ENCODE results near the gene CHGA. TPM values are rescaled to one million over a fixed set of nuclear protein-coding genes. Genes with fewer than 3 reads are reported as not detected.
A peak's percentile ranks its signal among the peaks of the same experiment; 100 is the strongest.

The CHGA gene
- total RNA-seq, 1 donor from 2014 or later: 0.67 TPM

DNA sequence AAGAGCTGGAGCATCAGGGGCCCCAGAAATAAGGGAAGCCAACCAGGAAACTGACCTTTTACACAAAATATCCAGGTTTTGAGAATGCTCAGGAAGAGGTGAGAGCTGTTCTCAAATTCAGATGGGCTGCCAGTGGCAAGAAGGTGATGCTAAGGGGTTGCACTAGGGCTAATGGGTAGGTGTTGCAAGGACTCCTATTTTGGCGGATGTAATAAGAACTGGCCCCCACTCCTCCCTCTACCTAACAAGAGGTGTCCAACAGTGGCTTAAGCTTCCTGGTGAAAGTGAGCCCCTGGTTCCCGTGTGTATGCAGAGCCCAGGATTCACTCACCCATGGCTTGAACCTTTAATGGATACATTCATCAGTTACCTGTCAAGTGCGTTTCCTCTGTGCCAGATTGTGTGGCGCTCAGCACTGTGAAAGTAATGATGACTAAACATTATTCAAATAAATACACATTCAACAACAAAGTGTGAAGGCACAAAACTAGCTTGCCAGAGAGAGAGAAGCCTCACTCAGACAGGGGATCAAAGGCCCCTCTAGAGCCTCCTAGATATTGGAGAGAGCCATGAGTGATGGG, 705 bp upstream of the CHGA start:
- TF ChIP-seq, protein P1, sequence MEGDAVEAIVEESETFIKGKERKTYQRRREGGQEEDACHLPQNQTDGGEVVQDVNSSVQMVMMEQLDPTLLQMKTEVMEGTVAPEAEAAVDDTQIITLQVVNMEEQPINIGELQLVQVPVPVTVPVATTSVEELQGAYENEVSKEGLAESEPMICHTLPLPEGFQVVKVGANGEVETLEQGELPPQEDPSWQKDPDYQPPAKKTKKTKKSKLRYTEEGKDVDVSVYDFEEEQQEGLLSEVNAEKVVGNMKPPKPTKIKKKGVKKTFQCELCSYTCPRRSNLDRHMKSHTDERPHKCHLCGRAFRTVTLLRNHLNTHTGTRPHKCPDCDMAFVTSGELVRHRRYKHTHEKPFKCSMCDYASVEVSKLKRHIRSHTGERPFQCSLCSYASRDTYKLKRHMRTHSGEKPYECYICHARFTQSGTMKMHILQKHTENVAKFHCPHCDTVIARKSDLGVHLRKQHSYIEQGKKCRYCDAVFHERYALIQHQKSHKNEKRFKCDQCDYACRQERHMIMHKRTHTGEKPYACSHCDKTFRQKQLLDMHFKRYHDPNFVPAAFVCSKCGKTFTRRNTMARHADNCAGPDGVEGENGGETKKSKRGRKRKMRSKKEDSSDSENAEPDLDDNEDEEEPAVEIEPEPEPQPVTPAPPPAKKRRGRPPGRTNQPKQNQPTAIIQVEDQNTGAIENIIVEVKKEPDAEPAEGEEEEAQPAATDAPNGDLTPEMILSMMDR (IDR thresholded peaks at IDR 0.05; ENCODE audit: unreplicated experiment): no peak
- H3K27me3 Mint-ChIP-seq (ENCODE audit: unreplicated experiment): peaks cover 14% of the 10 kb centered on the region
- H3K27ac Mint-ChIP-seq (ENCODE audit: unreplicated experiment): no peak overlapping the region
- H3K36me3 Mint-ChIP-seq (ENCODE audit: low read depth, unreplicated experiment): no peaks in the 10 kb centered on the region
- no peaks in the 10 kb centered on the region for H3K9me3 Mint-ChIP-seq (ENCODE audit: unreplicated experiment)
- DNase-seq (ENCODE audit: low spot score): no peak
- peak overlapping the region; percentile 37 for H3K4me3 Mint-ChIP-seq (ENCODE audit: unreplicated experiment)
- H3K4me1 Mint-ChIP-seq (ENCODE audit: unreplicated experiment): peaks cover 16% of the 10 kb centered on the region

DNA sequence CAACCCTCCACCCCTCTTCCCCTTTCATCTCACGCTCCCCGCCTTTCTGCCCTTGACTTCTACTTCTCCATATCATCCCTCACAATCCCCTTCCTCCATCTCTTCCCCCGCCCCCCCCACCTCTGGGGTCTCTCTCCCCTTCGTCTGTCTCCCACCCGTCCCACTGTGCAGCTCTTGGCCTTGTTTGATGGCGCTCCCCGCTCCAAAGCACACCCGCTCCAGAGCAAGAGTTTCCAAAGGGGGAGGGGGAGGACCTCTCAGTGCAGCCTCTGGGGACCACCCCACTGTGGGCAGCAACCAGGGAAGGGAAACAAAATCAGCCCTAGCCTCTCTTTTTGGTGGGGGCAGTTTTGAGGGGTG, 774 bp downstream of the CHGA start:
- Mint-ChIP-seq H3K9me3 (ENCODE audit: unreplicated experiment) (no peaks in the 10 kb centered on the region), H3K36me3 (ENCODE audit: low read depth, unreplicated experiment) (no peaks in the 10 kb centered on the region)

DNA sequence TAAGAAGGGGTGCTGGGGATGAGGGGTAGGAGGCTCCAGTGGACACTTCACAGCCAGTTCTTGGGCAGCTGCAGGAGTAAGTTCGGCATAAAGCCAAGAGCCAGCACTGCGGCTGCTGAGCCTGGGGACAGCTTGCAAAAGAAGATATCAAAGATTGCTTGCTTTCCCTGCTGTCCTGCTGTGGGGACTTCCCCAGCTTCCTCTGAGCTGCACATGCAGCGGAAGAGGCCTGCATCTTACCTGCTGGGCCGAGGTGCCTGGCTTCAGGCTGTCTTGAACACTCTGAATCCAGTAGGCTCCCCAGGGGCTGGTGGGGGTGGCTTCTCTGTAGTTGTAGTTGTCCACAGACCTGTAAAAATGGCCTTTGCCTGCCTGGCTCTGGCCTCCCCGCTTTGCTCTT, 1.3 kb downstream of the CHGA start:
- H3K4me1 Mint-ChIP-seq (ENCODE audit: unreplicated experiment): peaks cover 16% of the 10 kb centered on the region
- TF ChIP-seq, protein P1 (IDR thresholded peaks at IDR 0.05; ENCODE audit: unreplicated experiment): no peak
- no peak for DNase-seq (ENCODE audit: low spot score)
- H3K27ac Mint-ChIP-seq (ENCODE audit: unreplicated experiment): no peak overlapping the region
- H3K4me3 Mint-ChIP-seq (ENCODE audit: unreplicated experiment): no peak overlapping the region
- peaks cover 12% of the 10 kb centered on the region for H3K27me3 Mint-ChIP-seq (ENCODE audit: unreplicated experiment)
- no peaks in the 10 kb centered on the region for H3K9me3 Mint-ChIP-seq (ENCODE audit: unreplicated experiment)
- no peaks in the 10 kb centered on the region for H3K36me3 Mint-ChIP-seq (ENCODE audit: low read depth, unreplicated experiment)

More for the DNA sequence above, 774 bp downstream of the CHGA start:
- no peak overlapping the region for H3K27ac Mint-ChIP-seq (ENCODE audit: unreplicated experiment)
- peaks cover 16% of the 10 kb centered on the region for H3K4me1 Mint-ChIP-seq (ENCODE audit: unreplicated experiment)
- TF ChIP-seq, protein P1 (IDR thresholded peaks at IDR 0.05; ENCODE audit: unreplicated experiment): no peak
- DNase-seq (ENCODE audit: low spot score): no peak
- peaks cover 12% of the 10 kb centered on the region for H3K27me3 Mint-ChIP-seq (ENCODE audit: unreplicated experiment)
- no peak overlapping the region for H3K4me3 Mint-ChIP-seq (ENCODE audit: unreplicated experiment)

DNA sequence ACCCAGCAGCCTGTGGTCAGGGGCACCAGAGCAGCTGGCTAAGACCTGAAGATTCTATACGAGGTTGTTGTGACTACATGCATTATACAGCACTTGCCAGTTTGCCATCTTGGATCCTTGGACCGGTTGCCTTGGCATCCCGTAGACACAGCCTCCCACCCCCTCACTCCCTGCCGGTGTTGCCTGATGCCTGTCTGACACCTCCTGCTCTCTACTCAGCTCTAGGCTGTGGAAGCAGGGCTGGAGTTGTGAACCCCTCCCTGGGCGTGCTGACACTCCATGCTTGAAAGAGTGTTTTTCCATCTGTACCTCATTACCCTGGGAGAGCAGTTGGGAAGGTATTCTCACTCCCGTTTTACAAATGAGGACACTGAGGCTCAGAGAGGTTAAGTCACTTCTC, 2.5 kb downstream of the CHGA start:
- H3K4me3 Mint-ChIP-seq (ENCODE audit: unreplicated experiment): no peak overlapping the region
- H3K27ac Mint-ChIP-seq (ENCODE audit: unreplicated experiment): no peak overlapping the region
- no peak for DNase-seq (ENCODE audit: low spot score)
- H3K27me3 Mint-ChIP-seq (ENCODE audit: unreplicated experiment): peaks cover 12% of the 10 kb centered on the region
- H3K4me1 Mint-ChIP-seq (ENCODE audit: unreplicated experiment): peaks cover 16% of the 10 kb centered on the region
- H3K9me3 Mint-ChIP-seq (ENCODE audit: unreplicated experiment): no peaks in the 10 kb centered on the region
- TF ChIP-seq, protein P1 (IDR thresholded peaks at IDR 0.05; ENCODE audit: unreplicated experiment): no peak
- no peaks in the 10 kb centered on the region for H3K36me3 Mint-ChIP-seq (ENCODE audit: low read depth, unreplicated experiment)

DNA sequence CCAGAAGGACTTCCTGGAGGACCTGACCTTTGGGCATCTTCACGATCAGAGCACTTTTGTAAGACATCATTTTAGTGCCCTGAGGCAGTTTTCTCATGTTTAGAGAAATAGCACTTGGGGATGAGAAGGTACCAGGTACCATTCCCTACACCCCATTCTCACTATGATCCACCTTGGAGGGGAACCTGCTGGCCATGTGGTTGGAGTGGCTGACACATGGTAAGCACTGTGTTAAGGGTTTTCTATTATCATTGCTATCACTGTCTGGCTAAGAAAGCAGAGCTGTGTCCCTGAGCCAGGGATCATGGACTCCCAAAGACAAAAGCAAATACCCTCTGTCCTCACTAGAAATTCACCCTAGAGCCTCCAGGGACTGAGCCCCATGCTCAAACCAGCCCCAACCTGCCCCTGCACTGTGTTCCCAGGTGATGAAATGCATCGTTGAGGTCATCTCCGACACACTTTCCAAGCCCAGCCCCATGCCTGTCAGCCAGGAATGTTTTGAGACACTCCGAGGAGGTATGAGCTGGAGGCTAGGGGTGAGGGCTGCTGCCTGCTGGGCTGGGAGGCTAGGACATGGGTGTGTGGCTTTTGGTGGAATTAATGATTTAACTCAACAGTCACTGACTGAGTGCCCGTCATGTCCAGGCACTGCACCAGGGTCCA, 3.4 kb downstream of the CHGA start:
- H3K9me3 Mint-ChIP-seq (ENCODE audit: unreplicated experiment): no peaks in the 10 kb centered on the region
- TF ChIP-seq, protein P1 (IDR thresholded peaks at IDR 0.05; ENCODE audit: unreplicated experiment): no peak
- peaks cover 16% of the 10 kb centered on the region for H3K4me1 Mint-ChIP-seq (ENCODE audit: unreplicated experiment)
- no peak overlapping the region for H3K4me3 Mint-ChIP-seq (ENCODE audit: unreplicated experiment)
- no peak overlapping the region for H3K27ac Mint-ChIP-seq (ENCODE audit: unreplicated experiment)
- peaks cover 3% of the 10 kb centered on the region for H3K36me3 Mint-ChIP-seq (ENCODE audit: low read depth, unreplicated experiment)
- peaks cover 12% of the 10 kb centered on the region for H3K27me3 Mint-ChIP-seq (ENCODE audit: unreplicated experiment)
- no peak for DNase-seq (ENCODE audit: low spot score)
